HepG2 (cell line): ENCODE results near the gene TLK1. TPM values are rescaled to one million over a fixed set of nuclear protein-coding genes. Genes with fewer than 3 reads are reported as not detected.

Experiments
- ATAC-seq: fragments of 200-7000 bp; cut with Tn5 transposase; 3 replicates; pipeline ENCODE4 v1.9.1; 2020; ENCODE audit warnings: mild to moderate bottlenecking, moderate library complexity
- BruUV-seq: library from RNA; stranded (reverse); fragments of 400-500 nt; replicated peaks from 2 replicates; lab custom pipeline; 2021; lab: Mats Ljungman, UMichigan
- CTCF ChIA-PET: fragments of 300-600 bp; formaldehyde crosslinking; extraction: SDS; loops from one replicate; lab custom pipeline; 2021; ENCODE audit warnings: low total read pairs, inconsistent platforms, low intra/inter-chr PET ratio; lab: Yijun Ruan, JAX
- POLR2A ChIA-PET: fragments of 350-600 bp; sonication (Branson Sonifier 250); formaldehyde crosslinking; loops from one replicate; lab custom pipeline; 2020; ENCODE audit warnings: antibody characterized with exemption, inconsistent platforms; lab: Yijun Ruan, JAX
- DNase-seq: peaks from one replicate; pipeline ENCODE4 v3.0.0-alpha.2; 2015; ENCODE audit warnings: low spot score
- FAIRE-seq: peaks from 3 replicates; lab custom pipeline; 2011; peaks lifted over from hg19 to GRCh38; lab: Jason Lieb, UNC
- H2AFZ ChIP-seq: one replicate; pipeline ENCODE4 v1.6.1; 2011; ENCODE audit warnings: low read length, inconsistent platforms
- H3K27ac ChIP-seq: fragments of 300-600 bp; 3 replicates; pipeline ENCODE4 v1.8.0; 2011; ENCODE audit warnings: mixed run types, mild to moderate bottlenecking, mixed read lengths, low read length, inconsistent platforms; ENCODE audit not compliant: insufficient read depth; ENCODE audit errors: extremely low read length
- H3K27me3 ChIP-seq, 2 experiments: fragments of 200-600 bp in 1 of 2; 2 replicates in 1 of 2; 3 replicates in 1 of 2; pipeline versions ENCODE4 v1.6.0 to v1.8.0; 2011; ENCODE audit warnings: low read length in 2 of 2, mild to moderate bottlenecking in 2 of 2, moderate library complexity in 2 of 2, inconsistent platforms in 1 of 2; ENCODE audit not compliant: insufficient read depth in 2 of 2, control insufficient read depth in 1 of 2
- H3K36me3 ChIP-seq, 2 experiments: fragments of 200-600 bp in 1 of 2; replicated peaks in 1 of 2; 2 replicates in 1 of 2; 3 replicates in 1 of 2; pipeline versions ENCODE4 v1.5.1 to v1.8.0; 2011; ENCODE audit warnings: low read length in 2 of 2, inconsistent platforms in 1 of 2; ENCODE audit not compliant: insufficient read depth in 2 of 2, control insufficient read depth in 1 of 2
- H3K4me1 ChIP-seq: 2 replicates; pipeline ENCODE4 v1.5.1; 2012; ENCODE audit warnings: low read length, inconsistent platforms; ENCODE audit not compliant: insufficient read depth
- H3K4me2 ChIP-seq: 2 replicates; pipeline ENCODE4 v1.6.0; 2011; ENCODE audit warnings: low read depth, low read length, inconsistent platforms
- H3K4me3 ChIP-seq, 3 experiments: fragments of 200-600 bp in 1 of 3; sonication (generic), shearing (Covaris generic) in 1 of 3; replicated peaks in 1 of 3; 2 replicates each; pipeline ENCODE4 v1.5.1; 2011 to 2016; ENCODE audit warnings: low read length in 3 of 3, inconsistent platforms in 2 of 3, low read depth in 2 of 3, mild to moderate bottlenecking in 2 of 3, control low read depth in 1 of 3, mixed read lengths in 1 of 3; ENCODE audit not compliant: insufficient read depth in 1 of 3
- H3K79me2 ChIP-seq: one replicate; pipeline ENCODE4 v1.6.1; 2011; ENCODE audit warnings: low read length, inconsistent platforms; ENCODE audit not compliant: insufficient read depth
- H3K9ac ChIP-seq: 2 replicates; pipeline ENCODE4 v1.6.0; 2011; ENCODE audit warnings: mild to moderate bottlenecking, low read depth, low read length, inconsistent platforms; ENCODE audit not compliant: insufficient read depth
- H3K9me3 ChIP-seq: 2 replicates; pipeline ENCODE4 v1.5.1; 2012; ENCODE audit warnings: mild to moderate bottlenecking, low read length
- H4K20me1 ChIP-seq: 2 replicates; pipeline ENCODE4 v1.6.0; 2011; ENCODE audit warnings: inconsistent platforms, mild to moderate bottlenecking, low read length, moderate library complexity; ENCODE audit not compliant: insufficient read depth
- FOXJ3 ChIP-seq: sonication (generic); formaldehyde crosslinking; IDR thresholded peaks from 2 replicates; pipeline ENCODE4 v1.4.0; 2020; ENCODE audit warnings: missing genetic modification reagents, mild to moderate bottlenecking, borderline replicate concordance
- FOXM1 ChIP-seq: sonication (generic); formaldehyde crosslinking; IDR thresholded peaks from 2 replicates; pipeline ENCODE4 v1.5.0; 2020; ENCODE audit warnings: missing genetic modification reagents
- HMG20A ChIP-seq: IDR thresholded peaks from 2 replicates; pipeline ENCODE4 v1.6.1; 2016; ENCODE audit warnings: borderline replicate concordance
- KLF6 ChIP-seq: IDR thresholded peaks from 2 replicates; pipeline ENCODE4 v1.8.0; 2016; ENCODE audit warnings: missing biosample characterization, missing genetic modification reagents
- MIER3 ChIP-seq: IDR thresholded peaks from 2 replicates; pipeline ENCODE4 v1.6.1; 2016; ENCODE audit warnings: missing compliant biosample characterization, borderline replicate concordance
- MIXL1 ChIP-seq: IDR thresholded peaks from 2 replicates; pipeline ENCODE4 v1.6.1; 2016
- NCOR1 ChIP-seq: fragments of 200-600 bp; sonication (generic); IDR thresholded peaks from 2 replicates; pipeline ENCODE4 v1.7.0; 2017; ENCODE audit warnings: antibody characterized with exemption, low read length, borderline replicate concordance
- NFE2L1 ChIP-seq: sonication (generic); formaldehyde crosslinking; IDR thresholded peaks from 2 replicates; pipeline ENCODE4 v1.4.0; 2020; ENCODE audit warnings: missing genetic modification reagents, mild to moderate bottlenecking, borderline replicate concordance
- RFX5 ChIP-seq: IDR thresholded peaks from 2 replicates; pipeline ENCODE4 v1.6.1; 2011; ENCODE audit warnings: low read depth, low read length, improper control_type of control experiment
- SALL1 ChIP-seq: sonication (generic); formaldehyde crosslinking; IDR thresholded peaks from 2 replicates; pipeline ENCODE4 v1.8.0; 2022; ENCODE audit warnings: mild to moderate bottlenecking, missing genetic modification reagents
- SIX4 ChIP-seq: sonication (generic); formaldehyde crosslinking; IDR thresholded peaks from 2 replicates; pipeline ENCODE4 v1.4.0; 2020; ENCODE audit warnings: missing genetic modification reagents
- ZFX ChIP-seq: sonication (generic); formaldehyde crosslinking; IDR thresholded peaks from 2 replicates; pipeline ENCODE4 v1.4.0; 2020; ENCODE audit warnings: mild to moderate bottlenecking, low read depth, missing genetic modification reagents, moderate library complexity
- ZNF143 ChIP-seq: sonication (generic); formaldehyde crosslinking; IDR thresholded peaks from 2 replicates; pipeline ENCODE4 v1.4.0; 2020; ENCODE audit warnings: missing genetic modification reagents
- ZNF337 ChIP-seq: sonication (generic); formaldehyde crosslinking; IDR thresholded peaks from 2 replicates; pipeline ENCODE4 v1.5.1; 2020; ENCODE audit warnings: missing genetic modification reagents, low read depth, mild to moderate bottlenecking, borderline replicate concordance
- ZNF414 ChIP-seq: sonication (generic); formaldehyde crosslinking; IDR thresholded peaks from 2 replicates; pipeline ENCODE4 v1.5.0; 2020; ENCODE audit warnings: missing genetic modification reagents
- ZNF614 ChIP-seq: IDR thresholded peaks from 2 replicates; pipeline ENCODE4 v1.6.1; 2018; ENCODE audit warnings: missing biosample characterization, missing genetic modification reagents, inconsistent platforms, borderline replicate concordance
- WGBS: methylation state at CpG from one replicate; pipeline ENCODE4 v1.1.6; 2017; ENCODE audit warnings: low lambda C conversion rate; 5-methylcytosine and 5-hydroxymethylcytosine counted together
- in situ Hi-C: cut with HindIII; loops from 2 replicates; pipeline ENCODE4 v1.10.0; 2017; ENCODE audit warnings: low pct_unique_long_range_greater_than_20kb; ENCODE audit not compliant: extremely low pct_ligation_motif_present
- intact Hi-C: fragments of 100-400 bp; cut with micrococcal nuclease; formaldehyde crosslinking; loops from one replicate; pipeline ENCODE4 v1.10.0; 2022; ENCODE audit not compliant: unreplicated experiment
- polyA plus RNA-seq, 8 experiments: library from polyadenylated mRNA; depleted of rRNA in 3 of 8; stranded (reverse) in 7 of 8; unstranded in 1 of 8; fragments of >200 nt; fragmentation: Illumina TruSeq in 4 of 8; extraction: Trizol in 4 of 8; gene quantifications; 2 replicates each; pipeline versions ENCODE4 v1.2.1 to v1.2.3, GENCODE V29; 2011 to 2016; ENCODE audit warnings: low read depth in 4 of 8, missing spikeins in 1 of 8, mixed read lengths in 1 of 8; ENCODE audit not compliant: insufficient read depth in 1 of 8
- total RNA-seq, 5 experiments: library from RNA; depleted of rRNA; stranded (reverse); fragments of >200 nt; fragmentation: Illumina TruSeq; extraction: Trizol; gene quantifications; 2 replicates each; pipeline ENCODE4 v1.2.3, GENCODE V29; 2016; ENCODE audit warnings: low read depth in 1 of 5
- TF ChIP-seq, protein P1 (sequence below): sonication (generic); formaldehyde crosslinking; IDR thresholded peaks from 2 replicates; pipeline ENCODE4 v1.8.0; 2022; ENCODE audit warnings: mild to moderate bottlenecking, missing genetic modification reagents
- TF ChIP-seq, protein P2 (sequence below): sonication (generic); formaldehyde crosslinking; IDR thresholded peaks from 2 replicates; pipeline ENCODE4 v1.8.1; 2023; ENCODE audit warnings: mild to moderate bottlenecking, moderate library complexity, missing genetic modification reagents

The TLK1 gene
- total and polyA plus RNA-seq, 2 of the 13 experiments (the other 11 are each of a cell fraction or from before 2014, with no cell fraction given), result 16.8 to 28.7 TPM

GRCh38 chr2:171167352-171167997, 6.8 kb upstream of the TLK1 start (continued):
- TF ChIP-seq HMG20A (CRISPR knock-in tag) (peak; percentile 83; the same call in 1 of the 2 replicates), MIER3 (CRISPR knock-in tag) (peak; percentile 52; the same call in 1 of the 2 replicates), ZNF337 (CRISPR knock-in tag) (no peak), ZNF414 (CRISPR knock-in tag) (0 out of 2 replicates have a peak, but pooled peaks have one; percentile 18)

GRCh38 chr2:171166328-171166983, 5.8 kb upstream of the TLK1 start:
- 1% methylated on average over 6 of the region's 6 CpGs for WGBS
- peaks cover 4% of the 10 kb centered on the region for H3K79me2 ChIP-seq
- in situ Hi-C loops (no loop called here), intact Hi-C loops (no loop called here)
- no peaks in the 10 kb centered on the region for H3K9me3 ChIP-seq
- H3K36me3 ChIP-seq, result no peaks in the 10 kb centered on the region
- peak overlapping the region; percentile 30 to 56 (median 36); a peak in 5 of 6 replicates for H3K4me3 ChIP-seq
- ChIA-PET POLR2A (interaction anchor here (0.7 to 1.3 kb wide), 4 partner anchors 8 to 267 kb away, joined by 3 to 6 read pairs (median 4); partner anchors contain the start of genes DCAF17 and METTL8), CTCF (no interaction called here)
- H3K4me2 ChIP-seq, result peak overlapping the region; percentile 83
- ATAC-seq, result peak; percentile 89
- TSS peak; percentile 74 for BruUV-seq
- H3K4me1 ChIP-seq, result peaks cover 79% of the 10 kb centered on the region
- DNase-seq, result peak; percentile 91
- peak overlapping the region; percentile 4 for H2AFZ ChIP-seq
- FAIRE-seq, result peak; percentile 58
- H3K27me3 ChIP-seq, result no peaks in the 10 kb centered on the region
- no peaks in the 10 kb centered on the region for H4K20me1 ChIP-seq
- H3K27ac ChIP-seq, result peak overlapping the region; percentile 70
- H3K9ac ChIP-seq, result peak overlapping the region; percentile 34
- TF ChIP-seq, protein P1, sequence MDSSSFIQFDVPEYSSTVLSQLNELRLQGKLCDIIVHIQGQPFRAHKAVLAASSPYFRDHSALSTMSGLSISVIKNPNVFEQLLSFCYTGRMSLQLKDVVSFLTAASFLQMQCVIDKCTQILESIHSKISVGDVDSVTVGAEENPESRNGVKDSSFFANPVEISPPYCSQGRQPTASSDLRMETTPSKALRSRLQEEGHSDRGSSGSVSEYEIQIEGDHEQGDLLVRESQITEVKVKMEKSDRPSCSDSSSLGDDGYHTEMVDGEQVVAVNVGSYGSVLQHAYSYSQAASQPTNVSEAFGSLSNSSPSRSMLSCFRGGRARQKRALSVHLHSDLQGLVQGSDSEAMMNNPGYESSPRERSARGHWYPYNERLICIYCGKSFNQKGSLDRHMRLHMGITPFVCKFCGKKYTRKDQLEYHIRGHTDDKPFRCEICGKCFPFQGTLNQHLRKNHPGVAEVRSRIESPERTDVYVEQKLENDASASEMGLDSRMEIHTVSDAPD (CRISPR knock-in tag), result peak; percentile 43; the same call in 1 of the 2 replicates
- no peak for TF ChIP-seq ZNF143 (CRISPR knock-in tag)
- TF ChIP-seq SIX4, result 0 out of 2 replicates have a peak, but pooled peaks have one; percentile 8
- TF ChIP-seq ZFX (CRISPR knock-in tag), result 0 out of 2 replicates have a peak, but pooled peaks have one; percentile 14
- no peak for TF ChIP-seq NFE2L1
- peak; percentile 74; the same call in 1 of the 2 replicates for TF ChIP-seq FOXJ3 (CRISPR knock-in tag)
- no peak for TF ChIP-seq RFX5
- TF ChIP-seq SALL1 (CRISPR knock-in tag), result peak; percentile 89
- peak; percentile 27; the same call in 1 of the 2 replicates for TF ChIP-seq ZNF614 (CRISPR knock-in tag)
- TF ChIP-seq, protein P2, sequence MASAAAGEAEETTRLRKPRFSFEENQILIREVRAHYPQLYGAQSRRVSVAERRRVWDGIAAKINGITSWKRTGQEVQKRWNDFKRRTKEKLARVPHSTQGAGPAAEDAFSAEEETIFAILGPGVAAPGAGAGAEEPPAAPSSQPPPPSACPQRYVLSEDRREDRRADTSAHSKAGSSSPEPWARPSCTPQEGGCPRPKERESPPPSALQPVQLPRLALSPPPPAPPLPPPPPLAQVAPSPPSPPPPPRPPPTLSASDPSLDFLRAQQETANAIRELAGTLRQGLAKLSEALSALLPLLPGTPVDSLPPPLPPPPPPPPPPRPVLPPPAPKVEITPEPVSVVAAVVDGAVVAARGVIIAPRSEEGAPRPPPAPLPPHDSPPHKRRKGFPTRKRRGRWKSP, result peak; percentile 10; the same call in 1 of the 2 replicates
- TF ChIP-seq NCOR1, result peak; percentile 66; the same call in 1 of the 2 replicates
- TF ChIP-seq MIXL1, result peak; percentile 13
- peak; percentile 32; the same call in 1 of the 2 replicates for TF ChIP-seq KLF6 (CRISPR knock-in tag)
- no peak for TF ChIP-seq FOXM1 (CRISPR knock-in tag)
